Measurements from ENCODE around the gene WDR81. TPM values are rescaled to one million over a fixed set of nuclear protein-coding genes. Genes with fewer than 3 reads are reported as not detected.
"Not testable (repeated sequence)": the region's sequence is repeated elsewhere in the genome, so short reads cannot be mapped to it uniquely, and the experiment has no call there.

Gene WDR81
- total RNA-seq, 2 experiments from 2014 or later, result 15.2 to 15.5 TPM

DNA sequence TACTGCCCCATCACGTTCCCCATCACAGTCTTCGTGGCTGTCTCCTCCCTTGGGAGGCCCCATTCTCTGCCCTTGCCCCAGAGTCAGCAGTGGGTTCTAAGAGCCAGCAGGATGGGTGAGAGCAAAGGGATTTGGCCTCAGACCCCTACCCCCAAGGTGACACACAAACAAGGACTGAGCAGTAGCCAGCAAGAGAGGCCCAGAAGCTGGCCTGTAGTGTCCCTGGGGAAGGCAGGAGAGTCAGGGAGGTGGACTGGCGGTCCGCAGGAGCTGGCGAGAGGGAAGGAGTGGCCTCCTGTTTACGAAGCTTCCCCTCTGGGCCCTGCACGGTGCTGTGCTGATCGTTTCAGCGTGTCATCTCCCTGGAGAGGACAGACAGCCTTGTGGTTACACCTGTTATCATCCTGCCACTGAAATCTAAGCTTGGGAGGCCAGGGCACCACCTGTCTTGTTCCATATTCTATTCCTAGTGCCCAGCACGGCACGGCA is 8.4 kb downstream of the WDR81 start:
- Mint-ChIP-seq H3K36me3 (peaks cover 16% of the 10 kb centered on the region), H3K27me3 (no peaks in the 10 kb centered on the region), H3K9me3 (no peaks in the 10 kb centered on the region), H3K27ac (no peak overlapping the region), H3K4me1 (peaks cover 14% of the 10 kb centered on the region), H3K4me3 (no peak overlapping the region)
- no peak for DNase-seq

DNA sequence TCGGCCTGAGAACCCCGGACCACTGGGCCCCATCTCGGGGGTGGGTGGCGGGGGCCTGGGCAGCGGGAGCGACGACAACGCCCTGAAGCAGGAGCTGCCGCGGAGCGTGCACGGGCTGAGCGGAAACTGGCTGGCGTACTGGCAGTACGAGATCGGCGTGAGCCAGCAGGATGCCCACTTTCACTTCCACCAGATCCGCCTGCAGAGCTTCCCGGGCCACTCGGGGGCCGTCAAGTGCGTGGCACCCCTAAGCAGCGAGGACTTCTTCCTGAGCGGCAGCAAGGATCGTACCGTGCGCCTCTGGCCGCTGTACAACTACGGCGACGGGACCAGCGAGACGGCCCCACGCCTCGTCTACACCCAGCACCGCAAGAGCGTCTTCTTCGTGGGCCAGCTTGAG is 9.3 kb downstream of the WDR81 start:
- no peak overlapping the region for H3K27ac Mint-ChIP-seq

GRCh38 chr17:1735418-1735817 is 10.9 kb downstream of the WDR81 start:
- Mint-ChIP-seq H3K27ac (no peak overlapping the region), H3K4me1 (peaks cover 9% of the 10 kb centered on the region), H3K4me3 (no peak overlapping the region), H3K27me3 (no peaks in the 10 kb centered on the region), H3K9me3 (no peaks in the 10 kb centered on the region), H3K36me3 (peaks cover 13% of the 10 kb centered on the region)
- DNase-seq, result no peak

More for the DNA sequence above, 9.3 kb downstream of the WDR81 start:
- Mint-ChIP-seq H3K27me3 (no peaks in the 10 kb centered on the region), H3K36me3 (peaks cover 16% of the 10 kb centered on the region), H3K4me3 (no peak overlapping the region), H3K9me3 (no peaks in the 10 kb centered on the region), H3K4me1 (peaks cover 9% of the 10 kb centered on the region)
- no peak for DNase-seq

DNA sequence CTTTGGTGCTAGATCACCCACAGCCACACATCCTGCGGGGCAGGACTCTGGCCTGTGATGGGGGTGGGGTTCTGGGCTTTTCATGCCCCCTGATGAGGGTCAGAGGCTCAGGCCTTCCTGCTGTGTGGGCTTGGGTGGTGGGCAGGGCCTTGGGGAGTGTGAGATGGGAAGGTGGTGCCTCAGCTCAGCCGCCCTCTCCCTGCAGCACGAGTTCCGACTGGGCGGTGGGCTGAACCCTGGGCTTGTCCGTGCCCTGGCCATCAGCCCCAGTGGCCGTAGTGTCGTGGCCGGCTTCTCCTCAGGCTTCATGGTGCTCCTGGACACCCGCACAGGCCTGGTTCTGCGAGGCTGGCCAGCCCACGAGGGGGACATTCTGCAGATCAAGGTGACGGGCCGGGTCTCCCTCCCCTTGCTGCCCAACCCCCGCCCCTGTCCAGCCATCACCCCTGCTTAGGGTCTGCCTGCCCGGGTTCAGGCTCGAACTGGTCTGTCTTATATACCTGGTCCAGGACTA is 11.4 kb downstream of the WDR81 start:
- H3K4me3 Mint-ChIP-seq, result no peak overlapping the region
- no peak for DNase-seq
- H3K9me3 Mint-ChIP-seq, result no peaks in the 10 kb centered on the region
- no peaks in the 10 kb centered on the region for H3K27me3 Mint-ChIP-seq
- H3K36me3 Mint-ChIP-seq, result peaks cover 13% of the 10 kb centered on the region
- no peak overlapping the region for H3K27ac Mint-ChIP-seq
- H3K4me1 Mint-ChIP-seq, result peaks cover 9% of the 10 kb centered on the region

- Mint-ChIP-seq H3K4me1 (peaks cover 9% of the 10 kb centered on the region), H3K27me3 (no peaks in the 10 kb centered on the region), H3K36me3 (peaks cover 13% of the 10 kb centered on the region), H3K27ac (peak overlapping the region; percentile 34), H3K9me3 (no peaks in the 10 kb centered on the region), H3K4me3 (no peak overlapping the region)
- peak; percentile 68 for DNase-seq
Observed at GRCh38 chr17:1736348-1737281, 12.1 kb downstream of the WDR81 start.

DNA sequence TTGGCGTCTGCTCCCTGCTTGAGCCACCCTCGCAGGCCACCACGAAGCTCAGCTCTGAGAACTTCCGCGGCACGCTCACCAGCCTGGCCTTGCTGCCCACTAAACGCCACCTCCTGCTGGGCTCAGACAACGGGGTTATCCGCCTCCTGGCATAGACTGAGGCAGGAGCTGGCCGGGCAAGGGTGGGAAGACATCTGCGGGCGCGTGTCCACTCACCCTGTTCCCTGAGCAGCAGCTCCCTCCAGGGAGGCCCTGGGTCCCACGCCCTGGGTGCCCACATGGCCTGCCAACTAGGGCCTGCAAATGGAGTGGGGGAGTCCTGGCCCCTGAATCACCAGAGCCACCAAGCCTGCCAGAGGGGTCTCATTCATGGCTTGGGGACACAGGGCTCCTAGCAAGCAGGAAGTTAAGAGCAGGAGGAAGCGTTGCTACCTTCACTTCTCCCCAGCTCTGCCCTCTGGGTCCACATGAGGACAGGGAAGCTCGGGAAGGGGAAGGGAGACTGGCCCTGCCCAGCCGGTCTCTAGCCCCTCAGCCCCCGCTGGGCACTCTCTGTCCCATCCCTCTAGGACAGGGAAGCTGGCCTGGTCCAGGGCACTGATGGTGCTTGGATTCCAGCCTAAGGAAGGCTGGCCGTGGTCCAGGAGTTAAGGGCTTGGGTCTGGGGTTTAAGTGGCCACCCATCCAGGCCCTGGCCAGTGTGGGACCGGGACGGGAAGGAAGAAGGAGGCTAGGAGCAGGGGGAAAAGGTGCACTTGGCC is 13.2 kb downstream of the WDR81 start:
- no peaks in the 10 kb centered on the region for H3K9me3 Mint-ChIP-seq
- no peaks in the 10 kb centered on the region for H3K27me3 Mint-ChIP-seq
- no peak overlapping the region for H3K4me3 Mint-ChIP-seq
- H3K4me1 Mint-ChIP-seq, result peaks cover 9% of the 10 kb centered on the region
- H3K36me3 Mint-ChIP-seq, result peaks cover 13% of the 10 kb centered on the region
- no peak overlapping the region for H3K27ac Mint-ChIP-seq
- no peak for DNase-seq

- H3K4me3 Mint-ChIP-seq, H3K27me3 Mint-ChIP-seq, H3K27ac Mint-ChIP-seq, H3K9me3 Mint-ChIP-seq, H3K36me3 Mint-ChIP-seq, DNase-seq, H3K4me1 Mint-ChIP-seq: not testable (repeated sequence)
Observed at GRCh38 chr17:1741899-1742298, 17.4 kb downstream of the WDR81 start.

DNA sequence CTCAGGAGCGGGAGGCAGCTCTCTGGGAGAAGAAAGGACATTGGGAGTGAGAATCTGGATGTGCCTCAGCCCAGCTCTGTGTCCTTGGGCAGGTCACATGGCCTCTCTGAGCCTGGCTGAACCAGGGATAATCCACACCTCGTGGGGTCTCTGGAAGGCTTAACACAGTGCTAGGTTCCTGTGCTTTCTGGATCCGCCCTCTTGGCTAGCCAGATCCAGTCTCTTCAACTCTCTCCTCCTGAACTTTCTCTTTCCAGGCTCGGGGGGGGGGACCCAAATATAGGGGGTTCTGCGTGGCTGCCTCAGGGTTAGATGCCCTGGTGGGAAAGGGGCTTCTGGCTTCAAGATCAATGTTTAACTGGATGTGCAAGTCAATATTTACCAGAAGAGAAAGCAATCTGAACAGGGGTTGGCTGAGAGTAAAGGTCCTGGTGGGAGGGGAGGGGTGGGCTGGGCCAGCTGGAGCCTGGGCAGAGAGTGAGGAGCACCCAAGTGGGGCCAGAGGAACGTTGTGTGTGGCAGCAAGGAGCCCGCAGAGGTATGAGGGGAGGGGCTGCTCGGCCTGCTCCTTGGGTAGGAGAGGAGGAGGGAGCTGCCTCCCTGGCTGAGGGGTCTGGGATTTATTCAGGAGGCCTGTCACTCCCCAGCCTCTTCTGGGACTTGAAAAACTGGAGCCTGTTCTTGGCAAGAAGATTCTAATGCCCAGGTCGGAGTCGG is 18.0 kb downstream of the WDR81 start, which contains the start of gene SERPINF2:
SERPINF2 (plus strand) TSS at position 501 of the 717 bp plus-strand sequence. CDS start 2,125 bp downstream, outside the sequence.
- peaks cover 5% of the 10 kb centered on the region for H3K36me3 Mint-ChIP-seq
- H3K27me3 Mint-ChIP-seq, result no peaks in the 10 kb centered on the region
- H3K27ac Mint-ChIP-seq, result no peak within 1 kb of the TSS
- no peak within 1 kb of the TSS for H3K4me3 Mint-ChIP-seq
- H3K9me3 Mint-ChIP-seq, result no peaks in the 10 kb centered on the region
- H3K4me1 Mint-ChIP-seq, result no peaks in the 10 kb centered on the region
- DNase-seq, result no peak

- DNase-seq, result no peak
- Mint-ChIP-seq H3K27me3 (no peaks in the 10 kb centered on the region), H3K36me3 (peaks cover 2% of the 10 kb centered on the region), H3K27ac (no peak overlapping the region), H3K4me1 (no peaks in the 10 kb centered on the region), H3K9me3 (no peaks in the 10 kb centered on the region), H3K4me3 (no peak overlapping the region)
Observed at GRCh38 chr17:1743088-1743439, 18.6 kb downstream of the WDR81 start.

GRCh38 chr17:1744551-1745512 is 20.3 kb downstream of the WDR81 start:
- Mint-ChIP-seq H3K4me1 (no peaks in the 10 kb centered on the region), H3K36me3 (no peaks in the 10 kb centered on the region), H3K27ac (no peak overlapping the region), H3K27me3 (no peaks in the 10 kb centered on the region), H3K9me3 (no peaks in the 10 kb centered on the region), H3K4me3 (no peak overlapping the region)
- no peak for DNase-seq

DNA sequence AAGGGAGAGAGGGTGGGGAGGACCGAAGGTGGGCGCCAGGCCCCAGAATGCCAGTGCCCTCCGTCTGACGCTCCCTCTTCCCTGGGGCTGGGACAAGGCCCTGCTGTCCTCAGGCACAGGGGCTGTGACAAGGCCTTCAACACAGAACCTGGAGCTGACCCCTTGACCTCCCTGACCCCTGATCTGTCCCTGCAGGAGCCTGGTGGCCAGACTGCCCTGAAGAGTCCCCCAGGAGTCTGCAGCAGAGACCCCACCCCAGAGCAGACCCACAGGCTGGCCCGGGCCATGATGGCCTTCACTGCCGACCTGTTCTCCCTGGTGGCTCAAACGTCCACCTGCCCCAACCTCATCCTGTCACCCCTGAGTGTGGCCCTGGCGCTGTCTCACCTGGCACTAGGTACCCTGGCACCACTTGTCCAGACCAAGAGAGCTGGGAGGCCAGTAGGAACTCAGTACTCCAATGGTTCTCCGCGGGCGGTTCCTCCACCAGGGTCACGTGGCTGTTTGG is 21.1 kb downstream of the WDR81 start:
- DNase-seq, result no peak
- H3K27me3 Mint-ChIP-seq, result no peaks in the 10 kb centered on the region
- H3K36me3 Mint-ChIP-seq, result no peaks in the 10 kb centered on the region
- H3K9me3 Mint-ChIP-seq, result no peaks in the 10 kb centered on the region
- H3K4me1 Mint-ChIP-seq, result no peaks in the 10 kb centered on the region
- no peak overlapping the region for H3K27ac Mint-ChIP-seq
- H3K4me3 Mint-ChIP-seq, result no peak overlapping the region

DNA sequence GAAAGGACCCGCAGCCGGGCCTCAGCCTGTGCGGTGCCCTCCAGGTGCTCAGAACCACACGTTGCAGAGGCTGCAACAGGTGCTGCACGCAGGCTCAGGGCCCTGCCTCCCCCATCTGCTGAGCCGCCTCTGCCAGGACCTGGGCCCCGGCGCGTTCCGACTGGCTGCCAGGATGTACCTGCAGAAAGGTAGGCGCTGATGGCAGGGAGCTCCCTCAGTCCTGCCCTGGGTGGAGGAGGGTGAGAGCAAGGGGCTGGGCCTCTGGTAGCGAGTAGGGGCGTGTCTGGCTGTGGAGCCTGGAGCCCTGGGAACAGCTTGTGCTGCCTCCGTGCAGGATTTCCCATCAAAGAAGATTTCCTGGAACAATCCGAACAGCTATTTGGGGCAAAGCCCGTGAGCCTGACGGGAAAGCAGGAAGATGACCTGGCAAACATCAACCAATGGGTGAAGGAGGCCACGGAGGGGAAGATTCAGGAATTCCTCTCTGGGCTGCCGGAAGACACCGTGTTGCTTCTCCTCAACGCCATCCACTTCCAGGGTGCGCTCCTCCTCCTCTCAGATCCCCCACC is 22.6 kb downstream of the WDR81 start:
- DNase-seq, result no peak
- no peaks in the 10 kb centered on the region for H3K36me3 Mint-ChIP-seq
- no peak overlapping the region for H3K4me3 Mint-ChIP-seq
- H3K27ac Mint-ChIP-seq, result no peak overlapping the region
- no peaks in the 10 kb centered on the region for H3K4me1 Mint-ChIP-seq
- no peaks in the 10 kb centered on the region for H3K9me3 Mint-ChIP-seq
- no peaks in the 10 kb centered on the region for H3K27me3 Mint-ChIP-seq

DNA sequence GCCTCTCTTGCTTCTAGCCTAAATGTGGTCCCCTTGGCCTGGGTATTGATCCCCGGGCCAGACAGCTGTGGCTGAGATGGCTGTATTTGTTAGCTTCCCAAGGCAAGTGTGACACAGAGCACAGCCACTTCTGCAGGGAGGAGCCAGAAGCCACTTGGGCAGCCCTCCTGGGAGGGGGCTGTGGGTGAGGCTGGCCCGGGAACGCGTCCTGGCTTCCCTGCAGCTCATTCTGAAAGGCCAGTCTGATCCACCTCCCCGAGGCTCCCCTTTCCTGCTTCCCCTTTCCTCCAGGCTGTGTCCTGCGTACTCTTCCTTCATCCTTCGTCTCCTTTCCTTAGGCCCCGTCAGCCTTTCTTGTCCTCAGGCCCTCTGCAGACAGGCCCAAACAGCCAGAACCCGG is 26.1 kb downstream of the WDR81 start:
- H3K4me1 Mint-ChIP-seq, result peaks cover 2% of the 10 kb centered on the region
- no peaks in the 10 kb centered on the region for H3K9me3 Mint-ChIP-seq
- no peak for DNase-seq
- no peaks in the 10 kb centered on the region for H3K27me3 Mint-ChIP-seq
- no peak overlapping the region for H3K27ac Mint-ChIP-seq
- H3K4me3 Mint-ChIP-seq, result no peak overlapping the region
- H3K36me3 Mint-ChIP-seq, result no peaks in the 10 kb centered on the region
